NCI-H2029 (cell line): ENCODE data around the gene PDE8B.
"Not testable (repeated sequence)": the region's sequence is repeated elsewhere in the genome, so short reads cannot be mapped to it uniquely, and the experiment has no call there.

Experiments used
- DNase-seq: peaks from one replicate; lab custom pipeline; 2025; lab: John Stamatoyannopoulos, UW

Gene PDE8B

GRCh38 chr5:77449277-77449676, 238.8 kb downstream of the PDE8B start:
- no peak for DNase-seq

- no peak for DNase-seq
Measured at GRCh38 chr5:77449981-77450380, 239.5 kb downstream of the PDE8B start.

DNA sequence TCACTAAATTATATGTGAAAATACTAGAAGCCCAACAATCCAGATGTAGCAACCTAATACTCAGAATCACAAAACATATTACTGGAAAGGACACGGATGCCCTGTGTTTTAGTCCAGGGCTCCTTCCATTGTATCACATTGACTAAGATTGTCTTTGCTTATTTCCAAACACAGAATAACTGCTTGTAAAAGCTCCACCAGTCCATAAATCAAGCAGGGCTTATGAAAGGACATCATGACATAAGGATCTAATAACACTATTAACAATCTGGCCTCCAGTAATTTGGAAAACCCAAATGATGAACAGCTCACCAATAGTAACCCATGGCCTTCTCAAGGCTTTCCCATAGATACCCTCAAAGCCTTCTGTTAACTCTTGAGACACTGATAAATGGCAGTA, 241.9 kb downstream of the PDE8B start:
- no peak for DNase-seq

DNA sequence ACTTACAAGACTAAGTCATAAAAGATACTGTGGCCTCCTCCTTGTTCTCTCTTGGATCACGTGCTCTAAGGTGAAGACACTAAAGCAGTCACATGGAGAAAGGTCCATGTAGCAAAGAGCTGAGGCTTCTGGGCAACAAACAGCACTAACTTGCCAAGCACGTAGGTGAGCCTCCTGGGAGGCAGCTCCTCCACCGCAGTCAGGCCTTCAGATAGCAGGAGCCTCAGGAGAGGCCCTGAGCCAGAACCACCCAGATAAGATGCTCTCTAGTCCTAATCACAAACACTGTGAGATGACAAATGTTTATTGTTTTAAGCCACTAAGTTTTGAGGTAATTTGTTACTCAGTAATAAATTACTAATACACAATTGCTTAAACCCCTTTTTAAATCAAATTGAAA, 243.6 kb downstream of the PDE8B start:
- DNase-seq: no peak

GRCh38 chr5:77461287-77461686, 250.8 kb downstream of the PDE8B start:
- no peak for DNase-seq

DNA sequence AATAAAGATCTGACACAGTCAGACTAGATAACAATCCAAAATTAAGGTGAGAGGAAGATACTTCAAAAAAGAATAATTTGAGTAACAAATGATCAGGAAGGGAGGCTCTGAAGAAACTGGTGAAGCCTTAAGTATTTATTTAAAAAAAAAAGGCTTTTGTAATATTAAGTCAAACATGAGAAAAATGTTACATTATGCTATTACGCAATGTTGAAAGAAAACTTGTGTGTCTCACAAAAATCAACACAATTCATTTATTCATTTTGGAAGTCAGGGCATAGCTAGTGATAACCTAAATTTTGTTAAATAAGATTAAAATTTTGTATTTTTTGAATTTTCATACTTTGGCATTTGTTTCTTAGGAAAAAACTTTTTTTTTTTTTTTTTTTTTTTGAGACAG, 253.4 kb downstream of the PDE8B start:
- DNase-seq: no peak

DNA sequence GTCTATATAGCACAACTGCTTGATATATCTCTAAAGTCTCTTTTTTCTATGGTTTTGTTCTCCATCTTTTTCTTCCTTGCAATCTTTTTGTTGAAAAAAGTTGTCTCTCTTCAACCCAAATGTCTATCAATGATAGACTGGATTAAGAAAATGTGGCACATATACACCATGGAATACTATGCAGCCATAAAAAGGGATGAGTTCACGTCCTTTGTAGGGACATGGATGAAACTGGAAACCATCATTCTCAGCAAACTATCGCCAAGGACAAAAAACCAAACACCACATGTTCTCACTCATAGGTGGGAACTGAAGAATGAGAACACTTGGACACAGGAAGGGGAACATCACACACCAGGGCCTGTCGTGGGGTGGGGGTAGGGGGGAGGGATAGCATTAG, 258.4 kb downstream of the PDE8B start:
- not testable (repeated sequence) for DNase-seq

GRCh38 chr5:77475041-77475440, 264.6 kb downstream of the PDE8B start:
- DNase-seq: not testable (repeated sequence)
